Natural killer cell (primary cell): Measurements from ENCODE around the gene DLGAP3. TPM values are rescaled to one million over a fixed set of nuclear protein-coding genes. Genes with fewer than 3 reads are reported as not detected.
A peak's percentile ranks its signal among the peaks of the same experiment; 100 is the strongest.

ENCODE experiments used
- ATAC-seq, 3 donors: fragments of 150-1000 bp in 2 of 3; fragments of 200-7000 bp in 1 of 3; cut with Tn5 transposase; 1 replicate in 1 of 3; 2 replicates in 2 of 3; pipeline ENCODE4 v1.10.0; 2021; ENCODE audit warnings: mild to moderate bottlenecking in 2 of 3, moderate library complexity in 2 of 3
- DNase-seq, 2 donors: peaks; one replicate each; pipeline versions ENCODE4 v3.0.0 to v3.0.0-alpha.2; 2013 to 2021; ENCODE audit warnings: mixed read lengths in 1 of 2
- H3K27ac ChIP-seq: one replicate; pipeline ENCODE4 v1.5.1; 2013; ENCODE audit warnings: mild to moderate bottlenecking, low read length
- H3K27me3 ChIP-seq: one replicate; pipeline ENCODE4 v1.6.1; 2013; ENCODE audit warnings: low read length; ENCODE audit not compliant: control insufficient read depth, insufficient read depth
- H3K36me3 ChIP-seq: one replicate; pipeline ENCODE4 v1.6.1; 2013; ENCODE audit warnings: low read length; ENCODE audit not compliant: control insufficient read depth, insufficient read depth
- H3K4me1 ChIP-seq: one replicate; pipeline ENCODE4 v1.6.1; 2013; ENCODE audit warnings: low read length; ENCODE audit not compliant: control insufficient read depth, insufficient read depth
- H3K4me3 ChIP-seq: one replicate; pipeline ENCODE4 v1.5.1; 2013; ENCODE audit warnings: low read length
- H3K9me3 ChIP-seq: one replicate; pipeline ENCODE4 v1.6.1; 2013; ENCODE audit warnings: low read length; ENCODE audit not compliant: control insufficient read depth, insufficient read depth
- H3K27ac Mint-ChIP-seq, 2 donors: one replicate each; pipeline ENCODE4 v1.8.0; 2022; ENCODE audit warnings: mild to moderate bottlenecking in 2 of 2, mixed read lengths in 2 of 2, moderate library complexity in 1 of 2
- H3K27me3 Mint-ChIP-seq, 2 donors: one replicate each; pipeline ENCODE4 v1.8.0; 2022; ENCODE audit warnings: low read depth in 2 of 2, mixed read lengths in 2 of 2
- H3K36me3 Mint-ChIP-seq: one replicate; pipeline ENCODE4 v1.8.0; 2022; ENCODE audit warnings: mixed read lengths
- H3K4me1 Mint-ChIP-seq, 2 donors: one replicate each; pipeline ENCODE4 v1.8.0; 2022; ENCODE audit warnings: mixed read lengths in 2 of 2
- H3K4me3 Mint-ChIP-seq: one replicate; pipeline ENCODE4 v1.8.0; 2022; ENCODE audit warnings: mild to moderate bottlenecking, moderate library complexity, mixed read lengths
- H3K9me3 Mint-ChIP-seq, 2 donors: one replicate each; pipeline ENCODE4 v1.8.0; 2022; ENCODE audit warnings: mixed read lengths in 2 of 2
- WGBS: methylation state at CpG from one replicate; pipeline ENCODE4 v1.1.7; 2013; ENCODE audit warnings: missing lambda C conversion rate; ENCODE audit not compliant: insufficient coverage; 5-methylcytosine and 5-hydroxymethylcytosine counted together
- intact Hi-C: fragments of 100-400 bp; cut with micrococcal nuclease; formaldehyde crosslinking; loops from one replicate; pipeline ENCODE4 v1.14.2; 2022
- total RNA-seq, 4 donors: library from RNA; stranded (reverse); fragments of 120-200 nt in 1 of 4; gene quantifications; one replicate each; pipeline versions ENCODE4 v1.2.3 to v1.2.4, GENCODE V29; 2013 to 2022
- TF ChIP-seq, protein P1 (sequence below): fragments of 200-600 bp; IDR thresholded peaks from one replicate; pipeline ENCODE4 v1.8.0; 2022; ENCODE audit warnings: antibody characterized with exemption

DLGAP3 gene
- total RNA-seq, 3 donors from 2014 or later (not counting 1 experiment from before 2014, with no cell fraction given): 0.33 to 0.38 (median 0.36) TPM

GRCh38 chr1:34843392-34844251, 85.8 kb downstream of the DLGAP3 start:
- H3K4me3 Mint-ChIP-seq: peak overlapping the region; percentile 15
- WGBS: 75% methylated on average over 13 of the region's 14 CpGs
- intact Hi-C loops: no loop called here
- H3K27ac ChIP-seq: no peak overlapping the region
- peak overlapping the region; percentile 35 to 85 for H3K27ac Mint-ChIP-seq
- H3K4me3 ChIP-seq: no peak overlapping the region
- no peaks in the 10 kb centered on the region for H3K27me3 ChIP-seq
- H3K4me1 Mint-ChIP-seq: peaks cover 25 to 37% of the 10 kb centered on the region in 2 donors
- ATAC-seq: no peak
- TF ChIP-seq, protein P1, sequence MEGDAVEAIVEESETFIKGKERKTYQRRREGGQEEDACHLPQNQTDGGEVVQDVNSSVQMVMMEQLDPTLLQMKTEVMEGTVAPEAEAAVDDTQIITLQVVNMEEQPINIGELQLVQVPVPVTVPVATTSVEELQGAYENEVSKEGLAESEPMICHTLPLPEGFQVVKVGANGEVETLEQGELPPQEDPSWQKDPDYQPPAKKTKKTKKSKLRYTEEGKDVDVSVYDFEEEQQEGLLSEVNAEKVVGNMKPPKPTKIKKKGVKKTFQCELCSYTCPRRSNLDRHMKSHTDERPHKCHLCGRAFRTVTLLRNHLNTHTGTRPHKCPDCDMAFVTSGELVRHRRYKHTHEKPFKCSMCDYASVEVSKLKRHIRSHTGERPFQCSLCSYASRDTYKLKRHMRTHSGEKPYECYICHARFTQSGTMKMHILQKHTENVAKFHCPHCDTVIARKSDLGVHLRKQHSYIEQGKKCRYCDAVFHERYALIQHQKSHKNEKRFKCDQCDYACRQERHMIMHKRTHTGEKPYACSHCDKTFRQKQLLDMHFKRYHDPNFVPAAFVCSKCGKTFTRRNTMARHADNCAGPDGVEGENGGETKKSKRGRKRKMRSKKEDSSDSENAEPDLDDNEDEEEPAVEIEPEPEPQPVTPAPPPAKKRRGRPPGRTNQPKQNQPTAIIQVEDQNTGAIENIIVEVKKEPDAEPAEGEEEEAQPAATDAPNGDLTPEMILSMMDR: no peak
- H3K36me3 ChIP-seq: peaks cover 6% of the 10 kb centered on the region
- H3K9me3 ChIP-seq: no peaks in the 10 kb centered on the region
- no peaks in the 10 kb centered on the region for H3K27me3 Mint-ChIP-seq
- peaks cover 15% of the 10 kb centered on the region for H3K4me1 ChIP-seq
- H3K36me3 Mint-ChIP-seq: no peaks in the 10 kb centered on the region
- no peak for DNase-seq
- H3K9me3 Mint-ChIP-seq: no peaks in the 10 kb centered on the region

GRCh38 chr1:34842952-34843371, 86.5 kb downstream of the DLGAP3 start:
- WGBS: 50% methylated on average over 4 of the region's 4 CpGs
- H3K4me3 Mint-ChIP-seq: no peak overlapping the region
- intact Hi-C loops: no loop called here

DNA sequence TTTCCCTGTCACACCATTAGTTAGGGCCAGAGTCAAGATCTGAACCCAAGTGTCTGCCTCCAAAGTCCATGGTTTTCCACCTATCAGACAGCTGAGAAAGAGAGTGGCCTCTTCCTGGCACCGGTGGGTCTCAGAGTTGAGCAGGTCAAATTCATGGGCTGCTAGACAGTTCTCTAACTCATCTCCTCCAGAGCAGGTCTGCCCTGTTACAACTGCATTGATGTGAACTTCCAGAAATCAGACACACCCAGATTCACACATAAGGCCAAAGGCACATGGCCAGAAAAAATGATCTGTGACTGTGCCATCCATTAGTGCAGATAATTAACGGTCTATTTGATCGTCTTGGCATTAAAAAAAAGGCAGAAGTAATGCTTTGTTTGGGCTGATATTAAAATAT, 87.4 kb downstream of the DLGAP3 start:
- H3K4me1 ChIP-seq: peaks cover 15% of the 10 kb centered on the region
- no peaks in the 10 kb centered on the region for H3K9me3 ChIP-seq
- no peaks in the 10 kb centered on the region for H3K36me3 Mint-ChIP-seq
- ATAC-seq (no peak), DNase-seq (no peak)
- H3K27ac ChIP-seq: no peak overlapping the region
- intact Hi-C loops: no loop called here
- H3K27ac Mint-ChIP-seq: peak overlapping the region in 1 of 2 donors; percentile 13
- TF ChIP-seq, protein P1: no peak
- no peaks in the 10 kb centered on the region for H3K27me3 ChIP-seq
- no peaks in the 10 kb centered on the region for H3K9me3 Mint-ChIP-seq
- no peak overlapping the region for H3K4me3 Mint-ChIP-seq
- peaks cover 21 to 39% of the 10 kb centered on the region in 2 donors for H3K4me1 Mint-ChIP-seq
- H3K4me3 ChIP-seq: no peak overlapping the region
- 64% methylated on average over 3 of the region's 3 CpGs for WGBS
- no peaks in the 10 kb centered on the region for H3K36me3 ChIP-seq
- H3K27me3 Mint-ChIP-seq: no peaks in the 10 kb centered on the region

More at GRCh38 chr1:34842952-34843371, 86.5 kb downstream of the DLGAP3 start:
- no peak for DNase-seq
- no peak overlapping the region for H3K27ac ChIP-seq
- peaks cover 15% of the 10 kb centered on the region for H3K4me1 ChIP-seq
- no peaks in the 10 kb centered on the region for H3K27me3 ChIP-seq
- TF ChIP-seq, protein P1: no peak
- no peaks in the 10 kb centered on the region for H3K27me3 Mint-ChIP-seq
- no peaks in the 10 kb centered on the region for H3K9me3 Mint-ChIP-seq
- no peaks in the 10 kb centered on the region for H3K9me3 ChIP-seq
- H3K36me3 ChIP-seq: peaks cover 5% of the 10 kb centered on the region
- no peak overlapping the region for H3K4me3 ChIP-seq
- ATAC-seq: peak in 1 of 3 donors; percentile 35
- peak overlapping the region; percentile 35 to 85 for H3K27ac Mint-ChIP-seq
- no peaks in the 10 kb centered on the region for H3K36me3 Mint-ChIP-seq
- peaks cover 21 to 33% of the 10 kb centered on the region in 2 donors for H3K4me1 Mint-ChIP-seq
